Activated CD4-positive, alpha-beta T cell treated with anti-CD3 and anti-CD28 coated beads, Interleukin-2, amount 10 ng/mL, durations not matched to agents 7 days and 5 days (primary cell): ENCODE results near the gene ADAMTS18. TPM values are rescaled to one million over a fixed set of nuclear protein-coding genes. Genes with fewer than 3 reads are reported as not detected.

ENCODE experiments used
- CTCF ChIA-PET: fragments of 350-600 bp; sonication (Branson Sonifier 250); formaldehyde crosslinking; loops from one replicate; lab custom pipeline; 2021; ENCODE audit warnings: antibody characterized with exemption; lab: Charles Lee
- POLR2A ChIA-PET: fragments of 350-600 bp; sonication (Branson Sonifier 250); formaldehyde crosslinking; loops from one replicate; lab custom pipeline; 2021; ENCODE audit warnings: antibody characterized with exemption; lab: Charles Lee
- DNase-seq: peaks from one replicate; pipeline ENCODE4 v3.0.0-alpha.2; 2020
- H3K27ac Mint-ChIP-seq: one replicate; pipeline ENCODE4 v1.8.0; 2021; ENCODE audit warnings: mild to moderate bottlenecking, moderate library complexity, mixed read lengths
- H3K27me3 Mint-ChIP-seq: one replicate; pipeline ENCODE4 v1.8.0; 2021; ENCODE audit warnings: mixed read lengths
- H3K36me3 Mint-ChIP-seq: one replicate; pipeline ENCODE4 v1.8.0; 2021; ENCODE audit warnings: low read depth, mixed read lengths
- H3K4me1 Mint-ChIP-seq: one replicate; pipeline ENCODE4 v1.8.0; 2021; ENCODE audit warnings: mixed read lengths
- H3K4me3 Mint-ChIP-seq: one replicate; pipeline ENCODE4 v1.8.0; 2021; ENCODE audit warnings: mild to moderate bottlenecking, moderate library complexity, mixed read lengths
- H3K9me3 Mint-ChIP-seq: one replicate; pipeline ENCODE4 v1.8.0; 2021; ENCODE audit warnings: mixed read lengths
- total RNA-seq, 2 experiments: library from RNA; stranded (reverse); gene quantifications; one replicate each; pipeline ENCODE4 v1.2.3, GENCODE V29; 2021

ADAMTS18 gene
- total RNA-seq, 2 experiments from 2014 or later = not detected

DNA sequence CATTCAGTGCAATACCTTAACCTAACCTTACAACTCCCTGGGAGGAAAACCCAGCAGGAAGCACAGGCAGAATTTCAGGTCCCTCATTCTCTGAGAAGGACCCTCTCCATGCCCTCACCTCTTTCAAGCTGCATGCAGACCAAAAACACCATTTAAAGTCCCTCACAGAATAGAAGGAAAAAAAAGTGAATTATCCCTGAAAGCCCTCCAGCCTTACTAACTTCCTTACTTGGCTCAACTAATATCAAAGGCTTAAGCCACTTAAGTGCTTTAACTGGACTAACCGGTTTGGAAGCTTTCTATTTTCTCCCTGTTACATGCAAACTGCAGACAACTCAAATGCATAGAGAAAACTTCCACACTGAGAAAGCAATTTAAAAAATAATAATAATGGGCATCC lies 60.5 kb downstream of the ADAMTS18 start:
- H3K4me1 Mint-ChIP-seq = no peaks in the 10 kb centered on the region
- H3K9me3 Mint-ChIP-seq = no peaks in the 10 kb centered on the region
- H3K27me3 Mint-ChIP-seq = no peaks in the 10 kb centered on the region
- ChIA-PET POLR2A (no interaction called here), CTCF (no interaction called here)
- DNase-seq = no peak
- no peak overlapping the region for H3K27ac Mint-ChIP-seq
- no peaks in the 10 kb centered on the region for H3K36me3 Mint-ChIP-seq
- no peak overlapping the region for H3K4me3 Mint-ChIP-seq

- no peaks in the 10 kb centered on the region for H3K36me3 Mint-ChIP-seq
- no peak overlapping the region for H3K27ac Mint-ChIP-seq
- H3K4me1 Mint-ChIP-seq = no peaks in the 10 kb centered on the region
- no peaks in the 10 kb centered on the region for H3K27me3 Mint-ChIP-seq
- no peak overlapping the region for H3K4me3 Mint-ChIP-seq
- POLR2A ChIA-PET = no interaction called here
- CTCF ChIA-PET = no interaction called here
- no peaks in the 10 kb centered on the region for H3K9me3 Mint-ChIP-seq
- no peak for DNase-seq
Measured at GRCh38 chr16:77373726-77374125, 61.1 kb downstream of the ADAMTS18 start.

DNA sequence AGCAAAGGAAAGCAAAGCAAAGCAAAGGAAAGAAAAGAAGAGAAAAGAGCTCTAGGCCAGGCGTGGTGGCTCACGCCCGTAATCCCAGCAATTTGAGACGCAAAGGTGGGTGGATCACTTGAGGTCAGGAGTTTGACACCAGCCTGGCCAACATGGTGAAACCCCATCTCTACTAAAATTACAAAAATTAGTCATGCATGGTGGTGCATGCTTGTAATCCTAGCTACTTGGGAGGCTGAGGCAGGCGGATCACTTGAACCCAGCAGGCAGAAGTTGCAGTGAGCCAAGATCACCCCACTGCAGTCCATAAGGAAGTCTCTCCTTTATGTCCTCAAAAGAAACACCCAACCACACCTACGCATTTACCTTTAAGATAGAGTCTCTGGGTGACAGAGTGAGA lies 70.1 kb downstream of the ADAMTS18 start:
- no peak overlapping the region for H3K4me3 Mint-ChIP-seq
- no peak overlapping the region for H3K27ac Mint-ChIP-seq
- H3K27me3 Mint-ChIP-seq = no peaks in the 10 kb centered on the region
- DNase-seq = no peak
- ChIA-PET POLR2A (no interaction called here), CTCF (no interaction called here)
- H3K9me3 Mint-ChIP-seq = no peaks in the 10 kb centered on the region
- no peaks in the 10 kb centered on the region for H3K36me3 Mint-ChIP-seq
- no peaks in the 10 kb centered on the region for H3K4me1 Mint-ChIP-seq

GRCh38 chr16:77359065-77359502 lies 75.8 kb downstream of the ADAMTS18 start:
- POLR2A ChIA-PET = no interaction called here
- no peak overlapping the region for H3K4me3 Mint-ChIP-seq
- no peaks in the 10 kb centered on the region for H3K4me1 Mint-ChIP-seq
- no peak for DNase-seq
- H3K27me3 Mint-ChIP-seq = peaks cover 3% of the 10 kb centered on the region
- CTCF ChIA-PET = no interaction called here
- no peaks in the 10 kb centered on the region for H3K9me3 Mint-ChIP-seq
- H3K36me3 Mint-ChIP-seq = no peaks in the 10 kb centered on the region
- H3K27ac Mint-ChIP-seq = no peak overlapping the region

GRCh38 chr16:77353587-77354263 lies 81.1 kb downstream of the ADAMTS18 start:
- no peak for DNase-seq
- CTCF ChIA-PET = no interaction called here
- Mint-ChIP-seq H3K4me1 (no peaks in the 10 kb centered on the region), H3K27ac (no peak overlapping the region), H3K27me3 (peaks cover 3% of the 10 kb centered on the region), H3K4me3 (no peak overlapping the region), H3K36me3 (no peaks in the 10 kb centered on the region), H3K9me3 (no peaks in the 10 kb centered on the region)
- POLR2A ChIA-PET = no interaction called here

GRCh38 chr16:77344341-77344740 lies 90.5 kb downstream of the ADAMTS18 start:
- no peak for DNase-seq
- Mint-ChIP-seq H3K36me3 (no peaks in the 10 kb centered on the region), H3K4me3 (no peak overlapping the region), H3K27ac (no peak overlapping the region), H3K4me1 (no peaks in the 10 kb centered on the region), H3K9me3 (no peaks in the 10 kb centered on the region), H3K27me3 (peaks cover 3% of the 10 kb centered on the region)
- ChIA-PET CTCF (no interaction called here), POLR2A (no interaction called here)

DNA sequence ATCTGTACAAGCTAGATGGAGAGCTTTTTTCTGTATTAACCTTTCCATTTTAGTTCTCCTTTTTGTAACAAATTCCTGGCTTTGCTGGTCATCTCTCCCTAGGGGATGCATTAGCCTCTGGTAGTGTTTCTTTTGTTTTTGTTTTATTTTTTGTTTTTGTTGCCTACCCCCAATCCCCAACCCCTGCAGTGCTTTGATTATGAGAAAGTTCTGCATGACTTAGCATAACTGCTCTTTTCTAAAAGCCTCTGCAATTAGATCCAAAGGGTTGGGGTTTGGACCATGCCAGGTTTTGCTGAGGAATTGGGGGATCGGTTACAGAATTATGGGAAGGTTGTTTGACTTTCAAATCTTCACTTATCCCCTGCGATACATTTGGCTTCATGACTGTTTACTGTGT lies 98.2 kb downstream of the ADAMTS18 start:
- no peaks in the 10 kb centered on the region for H3K27me3 Mint-ChIP-seq
- H3K27ac Mint-ChIP-seq = no peak overlapping the region
- POLR2A ChIA-PET = no interaction called here
- no peak overlapping the region for H3K4me3 Mint-ChIP-seq
- CTCF ChIA-PET = no interaction called here
- no peaks in the 10 kb centered on the region for H3K4me1 Mint-ChIP-seq
- no peaks in the 10 kb centered on the region for H3K9me3 Mint-ChIP-seq
- no peak for DNase-seq
- no peaks in the 10 kb centered on the region for H3K36me3 Mint-ChIP-seq

GRCh38 chr16:77335652-77336234 lies 99.1 kb downstream of the ADAMTS18 start:
- ChIA-PET POLR2A (no interaction called here), CTCF (no interaction called here)
- Mint-ChIP-seq H3K4me1 (peaks cover under 1% of the 10 kb centered on the region), H3K27ac (no peak overlapping the region), H3K27me3 (no peaks in the 10 kb centered on the region), H3K4me3 (no peak overlapping the region), H3K9me3 (no peaks in the 10 kb centered on the region), H3K36me3 (no peaks in the 10 kb centered on the region)
- no peak for DNase-seq

GRCh38 chr16:77332792-77333191 lies 102.0 kb downstream of the ADAMTS18 start:
- Mint-ChIP-seq H3K9me3 (no peaks in the 10 kb centered on the region), H3K27me3 (no peaks in the 10 kb centered on the region), H3K27ac (no peak overlapping the region), H3K4me3 (no peak overlapping the region), H3K4me1 (peaks cover 9% of the 10 kb centered on the region), H3K36me3 (no peaks in the 10 kb centered on the region)
- ChIA-PET POLR2A (no interaction called here), CTCF (no interaction called here)
- no peak for DNase-seq

- Mint-ChIP-seq H3K4me1 (peaks cover 12% of the 10 kb centered on the region), H3K4me3 (no peak overlapping the region), H3K9me3 (no peaks in the 10 kb centered on the region), H3K36me3 (no peaks in the 10 kb centered on the region), H3K27ac (no peak overlapping the region), H3K27me3 (no peaks in the 10 kb centered on the region)
- CTCF ChIA-PET = no interaction called here
- DNase-seq = no peak
- POLR2A ChIA-PET = no interaction called here
Measured at GRCh38 chr16:77331802-77332586, 102.8 kb downstream of the ADAMTS18 start.

- peaks cover 4% of the 10 kb centered on the region for H3K9me3 Mint-ChIP-seq
- CTCF ChIA-PET = no interaction called here
- H3K27me3 Mint-ChIP-seq = no peaks in the 10 kb centered on the region
- no peaks in the 10 kb centered on the region for H3K36me3 Mint-ChIP-seq
- H3K4me1 Mint-ChIP-seq = peaks cover 12% of the 10 kb centered on the region
- H3K4me3 Mint-ChIP-seq = no peak overlapping the region
- no peak overlapping the region for H3K27ac Mint-ChIP-seq
- no peak for DNase-seq
- POLR2A ChIA-PET = no interaction called here
Measured at GRCh38 chr16:77331043-77331442, 103.8 kb downstream of the ADAMTS18 start.

- Mint-ChIP-seq H3K27ac (no peak overlapping the region), H3K4me3 (no peak overlapping the region), H3K4me1 (peaks cover 12% of the 10 kb centered on the region), H3K36me3 (no peaks in the 10 kb centered on the region), H3K9me3 (peaks cover 5% of the 10 kb centered on the region), H3K27me3 (no peaks in the 10 kb centered on the region)
- no peak for DNase-seq
- ChIA-PET POLR2A (no interaction called here), CTCF (no interaction called here)
Measured at GRCh38 chr16:77330332-77331042, 104.3 kb downstream of the ADAMTS18 start.

- POLR2A ChIA-PET = no interaction called here
- H3K4me1 Mint-ChIP-seq = peaks cover 20% of the 10 kb centered on the region
- H3K36me3 Mint-ChIP-seq = no peaks in the 10 kb centered on the region
- no peaks in the 10 kb centered on the region for H3K27me3 Mint-ChIP-seq
- CTCF ChIA-PET = no interaction called here
- H3K27ac Mint-ChIP-seq = no peak overlapping the region
- no peak overlapping the region for H3K4me3 Mint-ChIP-seq
- DNase-seq = no peak
- H3K9me3 Mint-ChIP-seq = peaks cover 5% of the 10 kb centered on the region
Measured at GRCh38 chr16:77328768-77329167, 106.1 kb downstream of the ADAMTS18 start.
